Fibroblast of the conjunctiva (primary cell): ENCODE results near the gene MYL12A.

ENCODE experiments used
- DNase-seq: peaks from one replicate; pipeline ENCODE4 v3.0.0-alpha.2; 2010; ENCODE audit warnings: low read depth

Gene MYL12A

GRCh38 chr18:3225588-3225987, 22.0 kb upstream of the MYL12A start:
- no peak for DNase-seq

GRCh38 chr18:3226048-3226447, 21.6 kb upstream of the MYL12A start:
- DNase-seq: no peak

- peak; percentile 45 for DNase-seq
Observed at GRCh38 chr18:3230401-3231334, 16.9 kb upstream of the MYL12A start.

GRCh38 chr18:3233004-3233403, 14.6 kb upstream of the MYL12A start:
- DNase-seq: no peak

- no peak for DNase-seq
Observed at GRCh38 chr18:3233433-3234168, 14.0 kb upstream of the MYL12A start.

- no peak for DNase-seq
Observed at GRCh38 chr18:3234457-3234856, 13.1 kb upstream of the MYL12A start.

- no peak for DNase-seq
Observed at GRCh38 chr18:3235846-3236245, 11.8 kb upstream of the MYL12A start.

GRCh38 chr18:3236470-3236869, 11.1 kb upstream of the MYL12A start:
- no peak for DNase-seq

- DNase-seq: no peak
Observed at GRCh38 chr18:3238742-3239141, 8.9 kb upstream of the MYL12A start.

- DNase-seq: no peak
Observed at GRCh38 chr18:3245185-3245564, 2.4 kb upstream of the MYL12A start.

GRCh38 chr18:3245853-3246634, 1.6 kb upstream of the MYL12A start:
- peak; percentile 84 for DNase-seq

- no peak for DNase-seq
Observed at GRCh38 chr18:3246635-3247239, 864 bp upstream of the MYL12A start.

GRCh38 chr18:3248062-3248657, 559 bp downstream of the MYL12A start:
- DNase-seq: no peak

GRCh38 chr18:3248658-3249359, 1.2 kb downstream of the MYL12A start:
- DNase-seq: no peak

GRCh38 chr18:3250237-3251107, 2.9 kb downstream of the MYL12A start:
- no peak for DNase-seq

GRCh38 chr18:3251249-3251962, 3.8 kb downstream of the MYL12A start:
- DNase-seq: no peak

- no peak for DNase-seq
Observed at GRCh38 chr18:3251963-3252277, 4.3 kb downstream of the MYL12A start.

- no peak for DNase-seq
Observed at GRCh38 chr18:3252843-3253242, 5.2 kb downstream of the MYL12A start.

GRCh38 chr18:3254725-3255124, 7.1 kb downstream of the MYL12A start:
- DNase-seq: no peak
